NCI-H1417 (cell line): ENCODE data around the gene PDGFRA.
"Not testable (repeated sequence)": the region's sequence is repeated elsewhere in the genome, so short reads cannot be mapped to it uniquely, and the experiment has no call there.

Experiments
- DNase-seq, 3 experiments: peaks; one replicate each; lab custom pipeline; 2025; lab: John Stamatoyannopoulos, UW

The PDGFRA gene

DNA sequence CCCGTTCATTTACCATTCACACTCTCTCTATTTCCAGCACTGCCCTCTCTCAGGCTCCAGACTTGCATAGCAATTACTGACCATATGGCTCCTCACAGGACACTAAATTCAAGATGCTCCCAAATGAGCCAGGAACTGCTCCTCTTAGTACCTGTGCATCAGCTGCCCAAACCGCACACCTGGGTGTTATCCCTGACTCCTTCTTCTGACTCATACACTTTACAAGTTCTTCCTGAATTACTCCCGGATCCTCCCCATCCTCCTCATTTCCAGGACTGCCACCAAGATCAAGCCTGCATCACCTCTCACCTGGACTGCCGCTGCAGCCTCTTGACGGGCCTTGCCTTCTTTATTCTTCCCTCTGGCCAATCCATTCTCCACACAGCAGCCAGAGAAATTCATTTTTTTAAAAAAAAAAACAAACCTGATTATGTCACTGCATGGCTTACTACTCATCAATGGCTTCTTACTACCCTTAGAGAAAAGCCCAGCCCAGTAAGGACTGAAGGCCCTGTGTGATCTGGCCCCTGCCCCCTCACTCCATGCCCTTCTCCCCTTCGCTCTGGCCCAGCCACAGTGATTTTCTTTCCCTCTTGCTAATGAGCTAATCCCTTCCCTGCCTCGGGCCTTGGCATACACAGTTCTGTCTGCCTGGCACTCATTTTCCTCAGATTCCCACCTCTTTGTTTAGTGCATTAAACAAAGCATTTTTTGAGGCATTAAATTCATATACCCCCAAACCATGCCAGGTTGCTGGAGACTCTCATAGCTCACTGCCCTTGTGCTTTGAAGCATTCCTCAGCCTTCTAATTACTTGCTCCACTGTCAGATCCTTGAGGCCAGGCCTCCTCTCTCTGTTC, 92.0 kb downstream of the PDGFRA start:
- DNase-seq = no peak

- DNase-seq = peak; percentile 69 to 91 (median 87)
Measured at GRCh38 chr4:54322818-54323417, 93.8 kb downstream of the PDGFRA start.

DNA sequence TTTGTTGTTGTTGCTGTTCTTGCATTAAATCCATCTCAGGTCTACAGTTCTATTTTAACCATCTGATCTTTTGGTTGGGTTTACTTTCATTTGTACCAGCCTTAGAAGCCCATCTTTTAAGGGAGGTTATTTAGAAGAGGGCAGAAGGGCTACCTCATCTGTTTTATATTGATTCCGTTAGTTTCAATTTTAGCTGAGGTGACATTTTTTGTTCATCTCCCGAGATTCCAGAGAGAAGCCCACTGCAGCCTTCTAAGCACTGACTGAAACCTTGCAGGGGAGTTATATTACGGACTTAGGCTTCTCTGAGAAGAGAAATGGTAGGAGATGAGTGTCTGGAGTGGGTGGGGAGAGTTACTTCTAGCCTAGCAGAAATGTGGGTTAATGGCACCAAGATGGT, 101.8 kb downstream of the PDGFRA start:
- DNase-seq = no peak

DNA sequence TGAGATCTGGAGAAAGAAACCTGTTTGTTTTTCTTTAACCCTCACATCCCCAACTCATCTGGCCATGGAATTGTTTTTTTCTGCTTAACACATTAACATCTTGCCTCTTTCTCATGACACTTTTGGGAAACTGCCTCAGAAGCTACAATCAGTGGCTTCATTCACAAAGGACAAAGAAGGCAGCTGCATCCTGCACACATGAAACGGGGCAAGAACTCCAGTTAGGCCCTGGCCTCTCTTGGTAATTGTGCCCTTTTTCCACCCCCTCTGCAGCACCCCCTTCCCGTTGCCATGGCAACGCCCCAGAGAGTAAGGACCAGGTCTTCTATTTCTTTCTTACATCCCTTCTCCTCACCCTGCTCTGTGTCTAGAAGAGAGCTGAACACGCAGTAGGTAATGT, 103.4 kb downstream of the PDGFRA start:
- DNase-seq = peak in 1 of 3 experiments; percentile 31

- DNase-seq = no peak
Measured at GRCh38 chr4:54333657-54334056, 104.6 kb downstream of the PDGFRA start.

DNA sequence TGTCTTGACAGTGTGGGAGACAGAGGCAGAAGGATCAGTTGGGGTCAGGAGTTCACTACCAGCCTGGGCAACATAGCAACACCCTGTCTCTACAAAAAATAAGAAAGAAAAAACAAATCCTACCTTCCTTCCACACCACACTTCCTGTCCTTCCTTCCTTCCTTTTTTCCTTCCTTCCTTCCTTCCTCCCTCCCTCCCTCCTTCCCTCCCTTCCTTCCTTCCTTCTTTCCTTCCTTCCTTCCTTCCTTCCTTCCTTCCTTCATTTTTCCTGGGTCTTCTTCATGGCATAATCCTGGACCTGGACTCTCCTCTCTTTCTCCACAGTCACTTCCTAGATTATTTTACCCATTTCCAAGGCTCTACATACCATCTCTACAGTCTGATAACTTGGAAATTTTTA, 105.7 kb downstream of the PDGFRA start:
- not testable (repeated sequence) for DNase-seq

DNA sequence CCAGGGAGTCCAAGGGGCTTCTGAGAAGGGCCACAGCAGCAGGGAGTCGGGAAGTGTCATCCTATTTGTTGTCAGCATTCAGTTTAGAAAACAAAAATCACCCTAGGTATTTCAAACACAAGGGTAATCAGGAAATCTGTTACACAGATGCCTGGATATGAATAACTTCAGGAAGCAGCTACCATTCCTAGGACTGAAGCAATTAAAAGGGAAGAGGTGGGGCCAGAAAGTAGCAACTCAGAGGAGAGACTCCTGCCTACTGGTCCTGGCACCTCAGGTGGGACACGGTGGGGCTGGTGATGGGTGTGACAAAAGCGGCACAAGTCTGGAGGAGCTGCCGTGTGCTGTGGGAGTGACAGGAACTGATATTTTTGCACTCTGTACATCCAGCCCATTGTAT, 107.9 kb downstream of the PDGFRA start:
- no peak for DNase-seq

DNA sequence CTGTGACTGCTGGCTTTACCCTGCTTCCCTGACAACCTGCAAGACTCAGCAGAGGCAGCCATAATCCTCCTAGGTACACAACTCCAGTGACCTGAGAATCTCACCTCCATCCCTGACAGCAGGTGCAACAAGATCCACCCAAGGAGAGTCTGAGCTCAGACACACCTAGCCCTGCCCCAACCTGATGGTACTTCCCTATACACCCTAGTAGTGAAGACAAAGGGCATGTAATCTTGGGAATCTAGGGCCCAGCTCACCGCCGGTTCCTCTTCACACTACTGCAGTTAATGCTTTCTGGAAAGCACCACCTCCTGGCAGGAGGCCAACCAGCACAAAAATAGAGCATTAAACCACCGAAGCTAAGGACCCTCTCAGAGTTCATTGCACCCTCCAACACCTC, 113.0 kb downstream of the PDGFRA start:
- peak in 1 of 3 experiments; percentile 36 for DNase-seq
